GM21825 (cell line): Measurements from ENCODE around the gene SNAP25.

ENCODE experiments used
- ATAC-seq: cut with Tn5 transposase; IDR thresholded peaks from one replicate; pipeline ENCODE4 v1.9.1; 2021; ENCODE audit warnings: mild to moderate bottlenecking, moderate library complexity; ENCODE audit not compliant: unreplicated experiment

The SNAP25 gene

GRCh38 chr20:10218536-10219451 is at the start of gene SNAP25:
TSS of gene SNAP25 (plus strand) at chr20:10218830. CDS start at chr20:10275492, 56,662 bp downstream.
- no peak for ATAC-seq

- ATAC-seq = no peak
These were observed 48.9 kb upstream of the SNAP25 start for GRCh38 chr20:10169752-10170151.

- ATAC-seq = no peak
These were observed 48.4 kb upstream of the SNAP25 start for GRCh38 chr20:10170261-10170660.

- ATAC-seq = no peak
These were observed 46.5 kb upstream of the SNAP25 start for GRCh38 chr20:10171864-10172751.

DNA sequence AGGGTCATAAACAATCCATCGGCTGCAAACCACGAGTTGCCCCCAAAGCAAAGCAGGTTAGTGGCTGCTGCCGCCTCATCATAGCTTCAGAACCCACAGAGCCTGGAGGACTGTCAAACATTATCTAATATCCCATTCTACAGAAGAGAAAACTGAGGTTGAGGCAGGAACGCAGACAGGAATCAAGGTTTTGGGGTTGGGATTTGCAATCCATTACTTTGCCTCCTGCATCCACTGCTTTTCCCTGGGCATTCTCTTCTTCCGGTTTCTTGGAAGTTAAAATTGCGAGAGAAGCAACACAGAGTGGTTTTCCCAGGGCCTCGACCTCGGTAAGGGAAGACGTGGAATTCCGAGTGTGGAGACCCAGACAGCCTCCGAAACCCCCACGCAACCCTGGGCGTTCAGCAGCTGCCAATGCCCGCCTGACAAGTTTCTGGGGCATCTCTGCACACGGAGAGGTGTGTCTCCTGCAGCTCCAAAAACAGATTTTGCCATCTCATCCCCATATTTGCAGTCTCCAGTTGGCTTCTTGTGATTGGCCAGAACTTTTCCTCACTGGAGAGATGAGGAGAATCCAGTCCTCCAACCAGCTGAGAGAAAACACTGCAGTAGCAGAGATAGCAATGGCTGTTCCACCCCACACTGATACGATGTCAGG is 45.5 kb upstream of the SNAP25 start:
- ATAC-seq = no peak

GRCh38 chr20:10174400-10174799 is 44.2 kb upstream of the SNAP25 start:
- no peak for ATAC-seq

- ATAC-seq = no peak
These were observed 41.3 kb upstream of the SNAP25 start for GRCh38 chr20:10177326-10177725.

GRCh38 chr20:10178091-10178490 is 40.5 kb upstream of the SNAP25 start:
- no peak for ATAC-seq

DNA sequence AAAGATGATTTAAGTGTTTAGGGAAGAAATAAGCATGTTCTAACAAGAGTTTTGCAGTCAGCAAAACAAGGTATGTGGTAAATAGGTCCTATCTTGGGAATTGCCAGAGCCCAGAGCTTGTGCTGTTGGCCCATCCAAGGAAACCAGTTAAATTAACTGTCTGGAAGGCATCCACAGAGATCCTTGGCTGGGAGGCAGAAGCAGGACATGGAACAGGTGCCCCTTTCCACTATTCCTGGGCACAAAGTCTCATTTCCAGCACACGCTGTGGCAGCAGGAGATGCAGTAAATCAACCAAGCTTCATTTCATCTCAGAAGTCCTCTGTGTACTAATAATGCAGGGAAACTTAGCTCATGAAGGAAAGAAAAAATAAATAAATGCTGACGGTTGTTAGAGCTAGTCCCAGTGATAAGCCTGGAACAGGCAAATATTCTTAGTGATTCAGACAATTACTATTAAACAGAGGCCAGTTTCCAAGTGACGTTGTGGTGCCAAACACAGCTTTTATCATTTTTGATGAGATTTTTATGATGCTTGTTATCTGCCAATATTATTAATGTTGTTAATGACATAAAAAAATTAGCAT is 39.8 kb upstream of the SNAP25 start:
- ATAC-seq = no peak

GRCh38 chr20:10179574-10180298 is 38.9 kb upstream of the SNAP25 start:
- ATAC-seq = no peak

- ATAC-seq = no peak
These were observed 37.9 kb upstream of the SNAP25 start for GRCh38 chr20:10180651-10181235.

- no peak for ATAC-seq
These were observed 32.7 kb upstream of the SNAP25 start for GRCh38 chr20:10185741-10186558.

GRCh38 chr20:10190456-10190855 is 28.2 kb upstream of the SNAP25 start:
- ATAC-seq = no peak

DNA sequence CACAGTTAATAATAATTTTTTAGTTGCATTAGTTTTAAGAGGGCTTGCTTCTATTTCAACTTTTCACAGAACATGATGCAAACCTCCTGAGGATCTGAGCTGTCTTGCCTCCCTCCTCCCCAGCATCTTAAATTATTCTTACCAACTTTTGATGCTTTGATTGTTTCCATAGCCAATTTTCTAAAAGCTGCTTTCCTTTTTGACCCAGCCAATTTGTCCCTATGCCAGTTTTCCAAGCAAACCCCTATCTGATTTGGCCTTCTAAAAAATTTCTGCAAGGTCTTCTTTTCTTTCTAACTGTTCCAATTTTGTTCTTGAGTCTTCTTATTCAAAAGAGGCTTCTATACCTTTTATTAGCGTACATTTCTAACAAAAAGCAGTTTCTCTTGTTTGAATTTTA is 26.5 kb upstream of the SNAP25 start:
- no peak for ATAC-seq

DNA sequence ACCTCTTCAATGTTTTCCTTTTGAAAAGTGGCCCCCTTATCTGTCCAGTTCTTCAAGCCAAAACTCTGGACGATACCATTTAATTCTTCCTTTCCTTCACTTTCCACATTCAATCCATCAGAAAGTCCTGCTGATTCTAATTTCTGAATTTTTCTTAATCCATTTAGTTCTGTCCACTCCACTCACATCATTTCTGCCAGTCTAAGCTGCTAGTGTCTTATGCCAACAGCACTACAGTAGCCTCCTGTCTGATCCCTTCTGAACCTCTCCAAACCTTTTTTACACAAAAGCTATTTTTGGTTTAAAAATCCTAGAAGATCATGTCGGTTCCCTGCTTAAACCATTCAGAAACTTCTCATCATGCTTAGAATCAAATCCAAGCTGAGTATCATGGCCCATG is 24.5 kb upstream of the SNAP25 start:
- no peak for ATAC-seq

GRCh38 chr20:10200330-10200729 is 18.3 kb upstream of the SNAP25 start:
- no peak for ATAC-seq

DNA sequence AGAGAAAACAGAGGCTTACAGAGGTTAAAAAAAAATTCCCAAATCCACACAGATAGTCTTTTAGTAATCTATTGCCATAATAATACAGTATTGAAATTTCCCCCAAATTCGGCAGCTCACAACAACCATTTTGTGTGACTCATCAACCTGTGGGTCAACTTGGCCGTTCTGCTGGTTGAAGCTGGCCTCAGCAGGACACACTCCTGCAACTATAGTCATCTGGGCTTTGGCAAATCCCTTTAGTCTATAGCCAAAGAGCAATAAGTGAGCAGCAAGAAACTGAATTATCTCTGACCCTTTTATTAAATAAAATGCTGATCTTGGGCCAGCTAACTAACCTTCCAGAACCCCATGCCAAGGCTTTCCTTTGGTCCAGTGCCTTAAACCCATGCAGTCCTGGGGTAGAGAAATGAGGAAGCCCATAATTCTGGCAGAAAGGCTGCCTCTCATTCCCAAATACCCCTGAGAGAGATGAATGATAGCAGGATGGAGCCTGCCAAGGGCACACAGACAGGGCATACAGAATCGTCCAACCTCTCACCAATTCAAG is 17.2 kb upstream of the SNAP25 start:
- ATAC-seq = no peak

DNA sequence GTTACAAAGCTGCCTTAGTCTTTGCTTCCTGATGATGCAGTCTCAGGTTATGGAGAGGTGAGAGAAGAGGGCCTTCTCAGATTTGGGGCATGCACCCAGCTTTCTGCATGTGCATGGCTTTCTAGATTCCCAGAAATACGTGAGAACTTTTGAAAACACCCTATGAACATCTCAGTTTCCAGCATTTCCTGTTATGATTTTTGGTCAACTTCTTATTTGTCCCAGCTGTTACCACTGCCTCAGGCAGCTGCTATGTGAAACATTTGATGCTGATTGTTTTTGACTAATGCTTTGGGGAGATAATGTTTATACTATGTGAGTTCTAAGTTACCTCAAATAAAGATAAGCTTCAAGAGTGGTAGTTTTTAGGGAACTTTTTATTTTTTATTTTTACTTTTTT is 9.5 kb upstream of the SNAP25 start:
- ATAC-seq = no peak

DNA sequence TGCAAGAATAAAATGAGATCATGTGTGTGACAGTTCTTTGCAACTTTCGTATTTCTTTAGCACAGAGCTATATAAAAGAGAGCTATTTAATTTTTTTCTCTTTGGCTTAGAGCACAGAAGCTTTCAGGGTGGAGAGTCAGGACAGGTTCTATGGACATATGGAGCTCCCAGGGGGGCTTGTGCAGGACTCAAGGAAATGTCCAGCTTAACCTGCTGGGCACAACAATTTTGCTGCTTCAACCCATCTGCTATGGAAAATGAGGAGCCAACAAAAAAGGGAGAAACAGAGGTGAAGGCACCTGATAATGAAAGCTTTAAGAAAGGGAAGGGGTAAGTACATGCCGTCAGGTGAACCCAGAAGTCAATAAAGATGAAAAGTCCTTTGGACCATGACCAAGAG is 5.1 kb upstream of the SNAP25 start:
- no peak for ATAC-seq
